Stomach (tissue), 4 donors: ENCODE data around the gene MYCN.

Source experiments
- CTCF ChIP-seq, 7 experiments: fragments of 450-650 bp in 4 of 7; fragments of 200-600 bp in 3 of 7; sonication (generic) in 3 of 7; IDR thresholded peaks; one replicate each; pipeline ENCODE4 v1.5.1; 2016 to 2019; ENCODE audit warnings: antibody characterized with exemption in 7 of 7, control low read depth in 2 of 7, mild to moderate bottlenecking in 1 of 7
- POLR2A ChIP-seq, 4 donors: fragments of 450-650 bp; IDR thresholded peaks; one replicate each; pipeline ENCODE4 v1.6.1; 2016; ENCODE audit warnings: antibody characterized with exemption in 4 of 4, control low read depth in 2 of 4, mild to moderate bottlenecking in 1 of 4, moderate library complexity in 1 of 4
- POLR2AphosphoS5 ChIP-seq, 3 donors: sonication (generic); formaldehyde crosslinking; IDR thresholded peaks; one replicate each; pipeline ENCODE4 v1.6.1; 2016; ENCODE audit warnings: antibody characterized with exemption in 3 of 3

DNA sequence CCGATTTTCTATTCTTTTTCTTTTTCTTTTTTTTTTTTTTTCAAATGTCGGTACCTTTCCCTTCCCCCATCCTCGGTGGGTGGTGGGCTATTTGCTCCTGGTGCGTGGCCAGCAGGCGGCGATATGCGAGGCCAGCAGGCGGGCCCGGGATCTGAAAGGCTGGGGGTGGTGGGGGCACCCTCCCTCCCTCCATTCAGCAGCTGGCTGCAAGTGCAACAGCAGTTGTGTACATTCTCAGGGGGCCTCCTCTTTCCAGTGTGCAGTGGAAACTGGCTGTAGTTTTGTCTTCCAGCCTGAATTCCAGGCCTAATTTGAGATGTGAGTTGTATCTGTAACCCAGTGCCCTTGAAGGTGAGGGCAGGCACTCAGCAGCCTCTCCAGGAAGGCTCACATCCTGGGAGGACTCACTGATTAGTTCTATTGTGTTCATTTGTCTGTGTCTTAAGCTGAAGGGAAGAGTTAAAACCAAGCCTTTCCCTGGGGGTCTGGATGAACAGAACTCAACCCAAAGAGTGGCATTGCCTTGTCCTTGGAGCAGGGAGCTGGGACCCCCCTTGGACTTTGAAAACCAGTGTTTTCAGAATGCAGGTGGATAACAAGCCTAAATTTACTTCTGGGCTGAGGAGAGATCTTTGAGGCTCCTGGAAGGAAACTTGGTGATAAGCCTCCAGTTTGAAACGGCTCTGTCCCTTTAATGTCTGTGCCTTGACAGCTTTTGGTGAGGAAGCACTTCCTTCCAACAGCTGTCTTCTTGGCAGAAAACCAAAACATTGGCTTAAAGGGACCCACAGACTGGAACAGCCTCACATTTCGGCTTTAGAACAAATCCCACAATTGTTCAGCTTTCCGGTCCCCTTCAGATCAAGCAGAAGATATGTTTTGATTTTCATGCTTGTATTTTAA, 3.3 kb downstream of the MYCN start:
- TF ChIP-seq CTCF (IDR thresholded peaks at IDR 0.05) (peak in 5 of 7 experiments; percentile 10 to 56 (median 46)), POLR2AphosphoS5 (IDR thresholded peaks at IDR 0.05) (no peak), POLR2A (IDR thresholded peaks at IDR 0.05) (no peak)
